Liver (tissue), 3 donors: ENCODE results near the gene SKIL.

ENCODE experiments used
- JUND ChIP-seq, 2 donors: IDR thresholded peaks; 2 replicates each; pipeline ENCODE4 v1.6.1; 2016; ENCODE audit warnings: antibody characterized with exemption in 2 of 2
- RAD21 ChIP-seq, 2 donors: IDR thresholded peaks; 2 replicates each; pipeline ENCODE4 v1.6.1; 2016; ENCODE audit warnings: antibody characterized with exemption in 2 of 2, mild to moderate bottlenecking in 2 of 2
- TF ChIP-seq, protein P1 (sequence below): fragments of 150-350 bp; IDR thresholded peaks from 2 replicates; pipeline ENCODE4 v1.5.1; 2017; ENCODE audit warnings: improper control_type of control experiment, low read depth, low read length; ENCODE audit not compliant: missing input control
- donor health status: healthy.
- donor health status: healthy.

DNA sequence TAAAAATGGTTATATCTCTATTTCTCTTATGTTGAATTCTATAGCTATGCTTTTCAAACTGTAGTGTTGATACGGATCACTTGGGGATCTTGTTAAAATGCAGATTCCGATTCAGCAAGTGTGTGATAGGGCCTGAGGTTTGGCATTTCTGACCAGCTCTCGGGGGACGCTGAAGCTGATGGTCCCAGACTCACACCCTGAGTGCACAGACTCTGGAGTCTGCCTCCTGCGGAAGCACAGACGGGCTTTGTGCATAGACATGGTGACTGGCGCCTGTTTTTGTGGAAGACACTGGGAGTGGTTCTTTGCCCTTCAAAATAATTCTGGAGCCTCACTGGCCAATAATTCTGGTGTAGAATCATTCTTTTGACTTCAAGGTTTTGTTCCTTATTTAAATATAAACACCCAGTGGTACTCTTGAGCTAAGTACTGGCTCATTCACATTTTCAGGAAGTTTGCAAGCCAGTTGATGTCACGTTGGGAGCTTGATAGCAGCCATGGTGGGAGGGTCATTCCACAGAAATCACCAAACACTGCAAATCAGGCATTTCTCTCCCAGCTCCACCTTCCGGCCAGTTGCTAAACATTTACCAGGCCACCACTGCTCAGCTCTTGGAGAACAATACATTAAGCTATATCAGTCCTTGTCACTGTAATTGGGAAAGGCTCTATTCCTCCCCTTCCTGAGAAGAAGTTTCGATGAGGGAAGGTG, 80.3 kb downstream of the SKIL start:
- TF ChIP-seq, protein P1, sequence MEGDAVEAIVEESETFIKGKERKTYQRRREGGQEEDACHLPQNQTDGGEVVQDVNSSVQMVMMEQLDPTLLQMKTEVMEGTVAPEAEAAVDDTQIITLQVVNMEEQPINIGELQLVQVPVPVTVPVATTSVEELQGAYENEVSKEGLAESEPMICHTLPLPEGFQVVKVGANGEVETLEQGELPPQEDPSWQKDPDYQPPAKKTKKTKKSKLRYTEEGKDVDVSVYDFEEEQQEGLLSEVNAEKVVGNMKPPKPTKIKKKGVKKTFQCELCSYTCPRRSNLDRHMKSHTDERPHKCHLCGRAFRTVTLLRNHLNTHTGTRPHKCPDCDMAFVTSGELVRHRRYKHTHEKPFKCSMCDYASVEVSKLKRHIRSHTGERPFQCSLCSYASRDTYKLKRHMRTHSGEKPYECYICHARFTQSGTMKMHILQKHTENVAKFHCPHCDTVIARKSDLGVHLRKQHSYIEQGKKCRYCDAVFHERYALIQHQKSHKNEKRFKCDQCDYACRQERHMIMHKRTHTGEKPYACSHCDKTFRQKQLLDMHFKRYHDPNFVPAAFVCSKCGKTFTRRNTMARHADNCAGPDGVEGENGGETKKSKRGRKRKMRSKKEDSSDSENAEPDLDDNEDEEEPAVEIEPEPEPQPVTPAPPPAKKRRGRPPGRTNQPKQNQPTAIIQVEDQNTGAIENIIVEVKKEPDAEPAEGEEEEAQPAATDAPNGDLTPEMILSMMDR: no peak
- TF ChIP-seq RAD21 (IDR thresholded peaks at IDR 0.05) (no peak), JUND (IDR thresholded peaks at IDR 0.05) (no peak)
